ENCODE results near the gene PTGIR. TPM values are rescaled to one million over a fixed set of nuclear protein-coding genes. Genes with fewer than 3 reads are reported as not detected.
"Not testable (repeated sequence)": the region's sequence is repeated elsewhere in the genome, so short reads cannot be mapped to it uniquely, and the experiment has no call there.

Gene PTGIR
- total RNA-seq, 1 donor from 2014 or later: 0.58 TPM

GRCh38 chr19:46630586-46631205, 5.8 kb upstream of the PTGIR start:
- no peak for TF ChIP-seq CTCF (conservative IDR thresholded peaks at IDR 0.05; ENCODE audit: low read depth, low read length)
- no peak for DNase-seq (ENCODE audit: low read depth)
- no peak overlapping the region for H3K4me3 ChIP-seq (ENCODE audit: low read depth, low read length)

DNA sequence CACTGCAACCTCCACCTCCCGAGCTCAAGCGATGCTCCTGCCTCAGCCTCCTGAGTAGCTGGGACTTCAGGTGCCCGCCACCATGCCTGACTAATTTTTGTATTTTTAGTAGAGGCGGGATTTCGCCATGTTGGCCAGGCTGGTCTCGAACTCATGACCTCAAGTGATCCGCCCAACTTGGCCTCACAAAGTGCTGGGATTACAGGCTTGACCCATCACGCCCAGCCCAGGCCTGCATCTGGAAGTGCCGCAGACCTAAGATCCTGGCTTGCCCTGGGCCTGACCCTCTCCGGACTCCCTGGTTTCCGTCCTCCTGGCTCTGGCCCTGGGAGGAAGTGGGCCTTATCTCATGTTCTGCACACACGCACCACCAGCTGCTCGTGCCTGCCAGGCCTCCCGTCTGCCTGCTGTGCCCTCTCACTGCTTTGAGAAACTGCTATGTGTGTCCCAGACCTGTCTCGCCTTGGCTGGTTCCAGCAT, 4.7 kb upstream of the PTGIR start:
- TF ChIP-seq CTCF (conservative IDR thresholded peaks at IDR 0.05; ENCODE audit: low read depth, low read length): no peak
- no peak overlapping the region for H3K4me3 ChIP-seq (ENCODE audit: low read depth, low read length)
- no peak for DNase-seq (ENCODE audit: low read depth)

- H3K4me3 ChIP-seq (ENCODE audit: low read depth, low read length); DNase-seq (ENCODE audit: low read depth): not testable (repeated sequence)
These were observed 4.1 kb upstream of the PTGIR start for GRCh38 chr19:46628970-46629369.

- no peak for TF ChIP-seq CTCF (conservative IDR thresholded peaks at IDR 0.05; ENCODE audit: low read depth, low read length)
- H3K4me3 ChIP-seq (ENCODE audit: low read depth, low read length): no peak overlapping the region
- no peak for DNase-seq (ENCODE audit: low read depth)
These were observed 1.6 kb upstream of the PTGIR start for GRCh38 chr19:46626446-46626845.

DNA sequence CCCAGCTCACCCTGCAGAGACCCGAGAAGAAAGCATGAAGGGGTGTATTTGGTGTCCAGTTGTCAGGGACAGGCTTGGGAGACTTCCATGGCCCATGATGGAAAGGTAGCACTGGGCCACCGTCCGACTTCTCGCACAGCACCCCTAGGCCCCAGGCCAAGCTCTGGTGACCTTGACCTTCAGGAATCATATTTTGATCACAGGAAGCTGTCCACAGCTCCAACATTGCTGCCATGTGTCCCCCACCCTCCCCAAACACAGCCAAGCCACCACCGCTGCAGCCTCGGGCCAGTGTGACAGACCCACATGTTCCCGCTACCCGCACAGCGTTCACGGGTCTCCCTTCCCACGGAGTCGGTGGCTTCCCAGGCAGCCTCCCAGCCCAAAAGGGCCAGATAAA, 842 bp upstream of the PTGIR start:
- DNase-seq (ENCODE audit: low read depth): no peak
- TF ChIP-seq CTCF (conservative IDR thresholded peaks at IDR 0.05; ENCODE audit: low read depth, low read length): no peak
- no peak overlapping the region for H3K4me3 ChIP-seq (ENCODE audit: low read depth, low read length)

- TF ChIP-seq CTCF (conservative IDR thresholded peaks at IDR 0.05; ENCODE audit: low read depth, low read length): no peak
- DNase-seq (ENCODE audit: low read depth): no peak
- H3K4me3 ChIP-seq (ENCODE audit: low read depth, low read length): no peak overlapping the region
These were observed 880 bp downstream of the PTGIR start for GRCh38 chr19:46623915-46624502.

GRCh38 chr19:46622118-46622446, 2.8 kb downstream of the PTGIR start:
- no peak overlapping the region for H3K4me3 ChIP-seq (ENCODE audit: low read depth, low read length)
- DNase-seq (ENCODE audit: low read depth): no peak
- TF ChIP-seq CTCF (conservative IDR thresholded peaks at IDR 0.05; ENCODE audit: low read depth, low read length): no peak
